ENCODE results near the gene ABCC3.

Gene ABCC3

DNA sequence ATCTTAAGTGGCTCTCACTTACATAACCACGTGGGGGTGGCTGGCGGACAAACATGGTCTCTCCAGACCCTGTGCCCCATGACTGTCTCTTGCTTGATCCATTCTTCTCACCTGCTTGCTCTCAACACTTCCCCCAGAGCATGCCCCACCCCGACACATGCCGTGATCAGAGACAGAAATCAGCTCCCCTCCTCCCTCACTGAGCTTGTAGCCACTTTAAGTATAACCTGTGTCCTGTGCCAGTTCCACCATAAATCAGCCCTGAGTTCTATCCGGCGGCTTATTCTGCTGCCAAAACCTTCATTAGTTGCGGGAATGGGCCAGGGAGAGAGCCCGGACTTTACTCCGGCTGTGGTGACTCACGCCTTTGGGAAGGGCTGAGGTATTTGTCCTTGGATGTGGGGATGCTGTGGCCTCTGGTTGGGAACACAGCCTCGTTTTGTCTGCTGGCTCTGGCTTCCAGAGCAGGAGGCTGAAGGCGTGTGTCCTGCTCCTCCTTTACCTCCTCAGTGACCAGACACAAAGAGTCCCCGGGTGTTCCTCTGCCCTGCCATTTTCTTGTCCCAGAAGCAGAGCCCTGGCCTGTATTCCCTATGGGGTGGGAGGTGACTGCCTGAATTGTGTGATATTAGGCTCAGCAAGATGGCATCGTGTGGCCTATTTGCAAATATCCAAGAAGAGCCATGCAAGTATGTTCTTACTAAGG is 52.0 kb downstream of the ABCC3 start:
- TF ChIP-seq, protein P1, sequence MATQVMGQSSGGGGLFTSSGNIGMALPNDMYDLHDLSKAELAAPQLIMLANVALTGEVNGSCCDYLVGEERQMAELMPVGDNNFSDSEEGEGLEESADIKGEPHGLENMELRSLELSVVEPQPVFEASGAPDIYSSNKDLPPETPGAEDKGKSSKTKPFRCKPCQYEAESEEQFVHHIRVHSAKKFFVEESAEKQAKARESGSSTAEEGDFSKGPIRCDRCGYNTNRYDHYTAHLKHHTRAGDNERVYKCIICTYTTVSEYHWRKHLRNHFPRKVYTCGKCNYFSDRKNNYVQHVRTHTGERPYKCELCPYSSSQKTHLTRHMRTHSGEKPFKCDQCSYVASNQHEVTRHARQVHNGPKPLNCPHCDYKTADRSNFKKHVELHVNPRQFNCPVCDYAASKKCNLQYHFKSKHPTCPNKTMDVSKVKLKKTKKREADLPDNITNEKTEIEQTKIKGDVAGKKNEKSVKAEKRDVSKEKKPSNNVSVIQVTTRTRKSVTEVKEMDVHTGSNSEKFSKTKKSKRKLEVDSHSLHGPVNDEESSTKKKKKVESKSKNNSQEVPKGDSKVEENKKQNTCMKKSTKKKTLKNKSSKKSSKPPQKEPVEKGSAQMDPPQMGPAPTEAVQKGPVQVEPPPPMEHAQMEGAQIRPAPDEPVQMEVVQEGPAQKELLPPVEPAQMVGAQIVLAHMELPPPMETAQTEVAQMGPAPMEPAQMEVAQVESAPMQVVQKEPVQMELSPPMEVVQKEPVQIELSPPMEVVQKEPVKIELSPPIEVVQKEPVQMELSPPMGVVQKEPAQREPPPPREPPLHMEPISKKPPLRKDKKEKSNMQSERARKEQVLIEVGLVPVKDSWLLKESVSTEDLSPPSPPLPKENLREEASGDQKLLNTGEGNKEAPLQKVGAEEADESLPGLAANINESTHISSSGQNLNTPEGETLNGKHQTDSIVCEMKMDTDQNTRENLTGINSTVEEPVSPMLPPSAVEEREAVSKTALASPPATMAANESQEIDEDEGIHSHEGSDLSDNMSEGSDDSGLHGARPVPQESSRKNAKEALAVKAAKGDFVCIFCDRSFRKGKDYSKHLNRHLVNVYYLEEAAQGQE (IDR thresholded peaks at IDR 0.05; ENCODE audit: insufficient replicate concordance, low read depth) = no peak
- DNase-seq (ENCODE audit: low read depth in 1 of 2, low spot score in 1 of 2) = no peak
- no peaks in the 10 kb centered on the region for H3K27me3 ChIP-seq (ENCODE audit: insufficient read depth, poor library complexity, severe bottlenecking)
- H3K27ac ChIP-seq (replicated peaks) = no peak overlapping the region
- no peak overlapping the region for H3K4me3 ChIP-seq (replicated peaks; ENCODE audit: insufficient read depth, low read length)

DNA sequence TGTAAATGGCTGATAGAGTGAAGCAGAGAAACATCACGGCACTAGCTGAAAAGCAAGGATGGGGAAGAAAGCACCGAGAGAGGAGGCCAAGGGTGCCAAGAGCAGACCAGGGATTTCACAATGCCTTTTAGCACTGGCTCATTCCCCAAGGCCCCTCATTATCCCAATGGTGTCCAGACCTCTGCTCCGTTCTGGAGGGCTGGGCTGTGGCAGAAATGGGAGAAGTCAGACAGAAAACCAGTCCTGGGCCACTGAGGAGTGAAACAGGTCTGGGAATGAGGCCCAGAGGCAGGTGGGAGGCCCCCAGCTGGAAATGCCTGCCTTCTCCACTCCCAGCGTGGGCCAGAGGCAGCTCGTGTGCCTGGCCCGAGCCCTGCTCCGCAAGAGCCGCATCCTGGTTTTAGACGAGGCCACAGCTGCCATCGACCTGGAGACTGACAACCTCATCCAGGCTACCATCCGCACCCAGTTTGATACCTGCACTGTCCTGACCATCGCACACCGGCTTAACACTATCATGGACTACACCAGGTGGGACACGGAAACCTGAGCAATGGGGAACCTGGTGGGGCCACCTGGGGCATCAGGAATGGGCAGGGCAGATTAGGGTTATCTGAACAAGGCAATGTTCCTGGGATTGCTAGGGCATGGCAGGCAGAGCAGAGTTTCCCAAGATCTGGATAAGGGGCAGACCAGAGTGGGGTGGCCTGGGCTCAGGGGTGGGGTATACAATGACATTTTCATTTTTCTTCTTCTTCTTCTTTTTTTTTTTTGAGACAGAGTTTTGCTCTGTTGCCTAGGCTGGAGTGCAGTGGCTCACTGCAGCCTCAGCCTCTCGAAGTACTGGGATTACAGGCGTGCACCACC is 52.8 kb downstream of the ABCC3 start:
- DNase-seq (ENCODE audit: low read depth in 1 of 2, low spot score in 1 of 2) = no peak
- H3K4me3 ChIP-seq (replicated peaks; ENCODE audit: insufficient read depth, low read length) = no peak overlapping the region
- TF ChIP-seq, protein P2, sequence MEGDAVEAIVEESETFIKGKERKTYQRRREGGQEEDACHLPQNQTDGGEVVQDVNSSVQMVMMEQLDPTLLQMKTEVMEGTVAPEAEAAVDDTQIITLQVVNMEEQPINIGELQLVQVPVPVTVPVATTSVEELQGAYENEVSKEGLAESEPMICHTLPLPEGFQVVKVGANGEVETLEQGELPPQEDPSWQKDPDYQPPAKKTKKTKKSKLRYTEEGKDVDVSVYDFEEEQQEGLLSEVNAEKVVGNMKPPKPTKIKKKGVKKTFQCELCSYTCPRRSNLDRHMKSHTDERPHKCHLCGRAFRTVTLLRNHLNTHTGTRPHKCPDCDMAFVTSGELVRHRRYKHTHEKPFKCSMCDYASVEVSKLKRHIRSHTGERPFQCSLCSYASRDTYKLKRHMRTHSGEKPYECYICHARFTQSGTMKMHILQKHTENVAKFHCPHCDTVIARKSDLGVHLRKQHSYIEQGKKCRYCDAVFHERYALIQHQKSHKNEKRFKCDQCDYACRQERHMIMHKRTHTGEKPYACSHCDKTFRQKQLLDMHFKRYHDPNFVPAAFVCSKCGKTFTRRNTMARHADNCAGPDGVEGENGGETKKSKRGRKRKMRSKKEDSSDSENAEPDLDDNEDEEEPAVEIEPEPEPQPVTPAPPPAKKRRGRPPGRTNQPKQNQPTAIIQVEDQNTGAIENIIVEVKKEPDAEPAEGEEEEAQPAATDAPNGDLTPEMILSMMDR (IDR thresholded peaks at IDR 0.05; ENCODE audit: insufficient read depth, low read length) = no peak
- TF ChIP-seq SPI1 (IDR thresholded peaks at IDR 0.05; ENCODE audit: borderline replicate concordance, low read depth) = no peak
- no peak for TF ChIP-seq GABPA (IDR thresholded peaks at IDR 0.05; ENCODE audit: low read depth)
- no peak for TF ChIP-seq POLR2AphosphoS5 (IDR thresholded peaks at IDR 0.05; ENCODE audit: low read depth)
- TF ChIP-seq, protein P1 (IDR thresholded peaks at IDR 0.05; ENCODE audit: insufficient replicate concordance, low read depth) = no peak
- H3K27ac ChIP-seq (replicated peaks) = no peak overlapping the region
- H3K27me3 ChIP-seq (ENCODE audit: insufficient read depth, poor library complexity, severe bottlenecking) = no peaks in the 10 kb centered on the region

DNA sequence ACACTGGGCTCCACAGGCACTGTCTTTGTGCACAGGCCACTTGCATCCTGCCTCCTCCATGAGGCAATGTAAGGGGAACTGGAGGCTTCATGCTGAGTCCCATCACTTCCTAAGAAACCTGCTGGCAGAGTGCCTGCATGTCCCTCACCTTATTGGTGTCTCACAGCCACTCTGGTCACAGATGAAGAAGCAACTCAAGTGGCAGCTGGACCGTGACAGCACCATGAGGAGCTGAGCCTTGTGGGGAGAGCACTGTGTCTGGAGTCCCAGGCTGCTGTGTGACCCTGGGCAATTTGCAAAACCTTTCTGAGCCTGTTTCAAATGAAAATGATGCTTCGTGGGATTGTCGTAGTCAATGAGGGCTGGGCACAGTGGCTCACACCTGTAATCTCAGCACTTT is 53.6 kb downstream of the ABCC3 start:
- TF ChIP-seq, protein P1 (IDR thresholded peaks at IDR 0.05; ENCODE audit: insufficient replicate concordance, low read depth) = no peak
- TF ChIP-seq POLR2AphosphoS5 (IDR thresholded peaks at IDR 0.05; ENCODE audit: low read depth) (no peak), GABPA (IDR thresholded peaks at IDR 0.05; ENCODE audit: low read depth) (no peak), SPI1 (IDR thresholded peaks at IDR 0.05; ENCODE audit: borderline replicate concordance, low read depth) (no peak)
- TF ChIP-seq, protein P2 (IDR thresholded peaks at IDR 0.05; ENCODE audit: insufficient read depth, low read length) = no peak
- Histone ChIP-seq H3K4me3 (replicated peaks; ENCODE audit: insufficient read depth, low read length) (no peak overlapping the region), H3K27ac (replicated peaks) (no peak overlapping the region), H3K27me3 (ENCODE audit: insufficient read depth, poor library complexity, severe bottlenecking) (no peaks in the 10 kb centered on the region)
- no peak for DNase-seq (ENCODE audit: low read depth in 1 of 2, low spot score in 1 of 2)

All from HL-60 (cell line).